Measurements from ENCODE around the gene ZCCHC24.
"Not testable (repeated sequence)": the region's sequence is repeated elsewhere in the genome, so short reads cannot be mapped to it uniquely, and the experiment has no call there.

ZCCHC24 gene

GRCh38 chr10:79345241-79346011 lies 100.0 kb downstream of the ZCCHC24 start:
- no peak for DNase-seq (ENCODE audit: low spot score)

DNA sequence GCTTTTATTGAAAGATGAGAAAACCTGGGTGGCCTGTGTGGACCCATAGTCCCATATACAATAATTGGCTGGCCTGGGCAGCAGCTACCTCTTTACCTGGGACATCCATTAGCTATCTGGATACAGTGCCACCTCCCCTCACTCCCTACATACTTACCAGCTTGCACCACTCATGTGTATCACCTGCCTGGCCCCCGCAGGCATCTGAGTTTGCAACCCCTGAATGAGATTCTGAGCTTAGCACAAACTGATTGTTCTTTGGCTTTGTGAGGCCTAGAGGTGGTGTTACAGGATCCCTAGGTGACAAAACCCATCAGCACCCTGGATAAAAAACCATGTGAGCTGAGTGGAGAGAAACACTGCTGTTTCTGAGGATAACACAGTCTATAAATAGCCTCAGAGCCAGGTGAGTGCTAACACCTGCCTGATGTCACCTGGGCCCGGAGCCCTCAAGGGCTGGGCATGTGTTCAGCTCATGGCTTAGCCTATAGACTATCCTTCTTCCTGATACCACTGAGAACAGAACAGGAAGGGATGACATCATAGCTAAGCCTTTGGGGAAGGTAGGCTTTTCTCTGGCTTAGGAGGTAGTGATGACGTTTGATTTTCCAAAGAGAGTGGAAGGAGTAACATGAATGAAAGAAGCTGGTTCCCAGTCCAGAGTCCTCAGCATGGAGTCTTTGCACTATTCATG lies 100.8 kb downstream of the ZCCHC24 start:
- DNase-seq (ENCODE audit: low spot score) = no peak

- DNase-seq (ENCODE audit: low spot score) = peak; percentile 15
These were observed 102.4 kb downstream of the ZCCHC24 start for GRCh38 chr10:79342811-79343561.

DNA sequence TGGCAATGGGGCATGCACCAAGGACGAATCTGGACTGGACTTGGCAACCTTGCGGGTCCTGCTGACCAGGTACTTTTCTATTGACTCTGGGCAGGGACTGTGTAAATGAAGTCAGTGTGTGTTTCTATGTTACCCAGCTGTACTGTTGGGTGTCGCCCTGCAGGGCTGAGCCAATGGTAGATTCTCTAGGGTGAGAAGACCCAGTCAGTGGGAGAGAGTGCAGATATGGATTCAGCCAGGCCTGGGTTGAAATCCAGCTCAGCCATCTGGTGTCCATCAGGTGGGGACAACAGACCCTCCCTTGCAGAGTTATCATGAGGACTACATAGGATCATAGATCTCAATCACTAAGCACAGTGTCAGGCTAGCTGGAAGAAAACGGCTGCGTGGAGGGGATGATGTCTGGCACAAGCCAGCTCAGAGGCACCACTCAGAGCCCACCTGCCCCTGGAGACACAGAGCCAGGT lies 103.1 kb downstream of the ZCCHC24 start:
- no peak for DNase-seq (ENCODE audit: low spot score)

- DNase-seq (ENCODE audit: low spot score) = no peak
These were observed 104.7 kb downstream of the ZCCHC24 start for GRCh38 chr10:79340646-79341244.

- DNase-seq (ENCODE audit: low spot score) = no peak
These were observed 106.2 kb downstream of the ZCCHC24 start for GRCh38 chr10:79339266-79339665.

DNA sequence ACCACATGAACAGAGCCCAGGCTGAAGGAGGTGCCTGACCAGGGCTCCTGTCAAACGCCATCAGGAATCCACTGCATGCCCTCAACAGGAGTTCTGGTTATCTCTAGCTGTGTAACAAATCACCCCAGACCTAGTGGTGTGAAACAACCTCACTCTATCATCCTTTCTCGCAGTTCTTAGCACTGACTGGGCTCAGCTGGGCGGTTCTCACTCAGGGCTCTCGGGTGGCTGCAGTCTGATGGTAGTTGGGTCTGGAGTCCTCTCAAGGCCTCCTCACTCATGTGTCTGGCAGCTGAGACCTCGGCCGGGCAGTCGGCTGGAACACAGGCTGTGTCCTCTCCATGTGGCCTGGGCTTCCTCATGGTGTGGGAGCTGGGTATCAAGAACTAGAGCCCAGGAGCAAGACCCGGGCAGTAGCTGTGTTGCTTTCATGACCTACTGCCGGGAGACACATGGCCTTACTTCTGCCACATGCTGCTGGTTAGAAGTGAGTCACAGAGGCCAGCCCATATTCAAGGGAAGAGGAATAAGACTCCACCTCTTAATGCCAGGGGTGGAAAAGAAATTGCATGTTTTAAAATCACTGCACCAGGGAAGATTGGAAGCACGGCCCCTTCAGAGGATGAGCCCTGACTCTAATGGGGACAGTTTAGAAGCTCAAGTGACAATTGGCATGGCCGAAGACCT lies 107.5 kb downstream of the ZCCHC24 start:
- not testable (repeated sequence) for DNase-seq (ENCODE audit: low spot score)

DNA sequence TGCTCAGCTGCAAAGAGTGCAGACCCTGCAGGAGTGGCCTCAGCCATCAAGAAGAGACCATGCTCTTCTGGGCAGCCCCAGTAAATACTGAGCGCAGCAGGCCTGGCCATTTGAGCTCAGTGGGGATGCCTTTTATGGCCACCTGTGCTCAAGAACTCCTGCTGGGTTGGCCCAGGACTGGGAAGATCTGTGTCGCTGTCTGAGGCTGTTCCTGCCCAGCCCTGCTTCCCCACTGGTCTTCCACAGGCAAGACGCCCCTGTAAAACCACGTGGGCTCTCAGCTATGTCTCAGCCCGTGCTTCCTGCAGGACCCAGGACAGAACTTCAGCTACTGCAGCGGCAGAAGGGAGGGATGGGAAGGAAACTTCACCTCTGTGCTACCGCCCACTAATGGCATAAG lies 108.7 kb downstream of the ZCCHC24 start:
- no peak for DNase-seq (ENCODE audit: low spot score)

DNA sequence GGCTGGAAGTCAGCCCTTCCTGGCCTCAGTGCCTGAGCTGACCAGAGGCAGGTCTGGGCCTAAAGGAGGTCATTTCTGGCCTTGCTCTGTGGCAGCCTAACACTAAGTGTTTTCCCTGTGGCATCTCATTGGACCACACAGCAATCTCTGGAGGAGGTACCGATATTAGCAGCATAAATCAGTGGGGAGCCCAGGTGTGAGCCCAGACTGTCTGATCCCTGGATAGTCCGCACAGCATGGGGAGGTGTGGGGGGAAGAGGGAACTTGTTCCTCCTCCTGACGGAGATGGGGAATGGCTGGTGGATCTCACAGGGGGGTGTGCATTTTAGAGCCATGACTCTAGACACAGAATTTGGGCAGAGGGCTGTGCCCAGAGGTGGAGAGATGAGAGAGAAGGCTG lies 109.1 kb downstream of the ZCCHC24 start:
- no peak for DNase-seq (ENCODE audit: low spot score)

DNA sequence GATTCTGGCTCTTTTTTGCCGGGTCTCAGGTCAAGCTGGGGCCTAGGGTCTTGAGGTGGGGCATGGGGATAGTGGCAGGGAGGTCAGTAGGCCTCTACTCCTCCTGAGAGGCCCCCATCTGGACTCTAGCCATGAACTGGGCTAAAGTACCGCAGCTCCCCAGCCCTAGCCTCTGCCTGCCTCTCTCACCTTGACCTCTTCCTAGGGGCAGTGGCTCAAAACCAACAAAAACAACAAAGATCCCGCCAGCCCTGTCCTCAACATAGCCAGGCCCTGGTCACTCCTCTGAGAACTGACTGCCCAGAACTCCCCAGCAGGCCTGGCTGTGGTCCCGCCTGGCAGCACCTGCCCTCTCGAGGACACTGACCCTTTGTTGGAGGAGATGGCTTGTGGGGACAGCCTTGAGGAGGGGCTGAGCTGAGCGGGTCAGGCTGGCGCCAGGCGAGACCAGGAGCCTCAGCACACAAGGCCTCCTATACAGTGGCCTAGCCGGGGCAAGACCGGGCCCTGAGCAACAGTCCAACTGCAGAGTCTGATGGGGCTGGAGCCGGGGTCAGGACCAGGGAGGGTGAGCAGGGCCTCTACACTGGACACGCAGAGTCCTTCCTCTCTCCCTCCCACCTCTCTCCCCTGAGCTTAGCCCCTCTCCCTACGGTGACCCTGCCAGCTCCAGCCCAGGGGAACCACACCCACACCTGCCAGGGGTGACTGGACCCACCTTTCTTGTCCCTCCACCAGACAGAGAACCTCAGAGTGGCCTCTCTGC lies 109.8 kb downstream of the ZCCHC24 start:
- DNase-seq (ENCODE audit: low spot score) = no peak

GRCh38 chr10:79335094-79335469 lies 110.3 kb downstream of the ZCCHC24 start:
- DNase-seq (ENCODE audit: low spot score) = no peak

- DNase-seq (ENCODE audit: low spot score) = no peak
These were observed 110.9 kb downstream of the ZCCHC24 start for GRCh38 chr10:79334573-79334972.

GRCh38 chr10:79333513-79333912 lies 111.9 kb downstream of the ZCCHC24 start:
- no peak for DNase-seq (ENCODE audit: low spot score)

DNA sequence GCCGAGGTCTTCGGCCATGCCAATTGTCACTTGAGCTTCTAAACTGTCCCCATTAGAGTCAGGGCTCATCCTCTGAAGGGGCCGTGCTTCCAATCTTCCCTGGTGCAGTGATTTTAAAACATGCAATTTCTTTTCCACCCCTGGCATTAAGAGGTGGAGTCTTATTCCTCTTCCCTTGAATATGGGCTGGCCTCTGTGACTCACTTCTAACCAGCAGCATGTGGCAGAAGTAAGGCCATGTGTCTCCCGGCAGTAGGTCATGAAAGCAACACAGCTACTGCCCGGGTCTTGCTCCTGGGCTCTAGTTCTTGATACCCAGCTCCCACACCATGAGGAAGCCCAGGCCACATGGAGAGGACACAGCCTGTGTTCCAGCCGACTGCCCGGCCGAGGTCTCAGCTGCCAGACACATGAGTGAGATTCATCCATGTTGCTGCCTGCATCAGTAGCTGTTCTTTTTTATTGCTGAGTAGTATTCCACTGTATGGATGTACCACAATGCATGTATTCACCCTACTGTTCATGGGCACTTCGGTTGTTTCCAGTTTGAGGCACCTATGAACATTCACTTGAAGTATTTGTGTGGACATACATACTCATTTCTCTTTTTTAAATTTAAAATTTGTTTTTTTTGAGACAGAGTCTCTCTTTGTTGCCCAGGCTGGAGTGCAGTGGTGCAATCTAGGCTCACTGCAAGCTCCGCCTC lies 112.7 kb downstream of the ZCCHC24 start:
- not testable (repeated sequence) for DNase-seq (ENCODE audit: low spot score)
